Panc1 (cell line): Measurements from ENCODE around the gene CDK5.

ENCODE experiments used
- CTCF ChIP-seq: fragments of 450-650 bp; IDR thresholded peaks from 2 replicates; pipeline ENCODE4 v1.5.1; 2017; ENCODE audit warnings: mild to moderate bottlenecking
- POLR2AphosphoS5 ChIP-seq: IDR thresholded peaks from 2 replicates; pipeline ENCODE4 v1.6.1; 2012; ENCODE audit warnings: mild to moderate bottlenecking, low read depth, low read length, moderate library complexity
- REST ChIP-seq, 2 experiments: IDR thresholded peaks; 2 replicates each; pipeline ENCODE4 v1.6.1; 2011 to 2012; ENCODE audit warnings: low read depth in 2 of 2, control low read depth in 1 of 2, low read length in 1 of 2, mild to moderate bottlenecking in 1 of 2, moderate library complexity in 1 of 2; ENCODE audit not compliant: insufficient read depth in 1 of 2
- SIN3A ChIP-seq: IDR thresholded peaks from 2 replicates; pipeline ENCODE4 v1.6.1; 2012; ENCODE audit warnings: low read depth, mild to moderate bottlenecking, low read length, moderate library complexity, borderline replicate concordance; ENCODE audit not compliant: insufficient read depth

- TF ChIP-seq POLR2AphosphoS5, result no peak
- no peak for TF ChIP-seq REST (IDR thresholded peaks at IDR 0.05; ENCODE audit: insufficient read depth in 1 of 2, low read depth in 2 of 2, low read length in 1 of 2)
- TF ChIP-seq CTCF, result no peak
- TF ChIP-seq SIN3A, result no peak
Measured at GRCh38 chr7:151020231-151020630, 37.5 kb downstream of the CDK5 start.
